ENCODE data around the gene RIC8B.

RIC8B gene

GRCh38 chr12:106861984-106862916 is 87.8 kb downstream of the RIC8B start:
- no peak for TF ChIP-seq CTCF (IDR thresholded peaks at IDR 0.05; ENCODE audit: extremely low read depth, missing control alignments)
- no peak for DNase-seq (ENCODE audit: low spot score)

GRCh38 chr12:106863189-106863588 is 88.7 kb downstream of the RIC8B start:
- no peak for TF ChIP-seq CTCF (IDR thresholded peaks at IDR 0.05; ENCODE audit: extremely low read depth, missing control alignments)
- DNase-seq (ENCODE audit: low spot score): no peak

- no peak for DNase-seq (ENCODE audit: low spot score)
- no peak for TF ChIP-seq CTCF (IDR thresholded peaks at IDR 0.05; ENCODE audit: extremely low read depth, missing control alignments)
Measured at GRCh38 chr12:106865683-106866082, 91.2 kb downstream of the RIC8B start.

- no peak for DNase-seq (ENCODE audit: low spot score)
- no peak for TF ChIP-seq CTCF (IDR thresholded peaks at IDR 0.05; ENCODE audit: extremely low read depth, missing control alignments)
Measured at GRCh38 chr12:106866426-106867080, 92.1 kb downstream of the RIC8B start.

GRCh38 chr12:106867651-106868050 is 93.2 kb downstream of the RIC8B start:
- DNase-seq (ENCODE audit: low spot score): no peak
- no peak for TF ChIP-seq CTCF (IDR thresholded peaks at IDR 0.05; ENCODE audit: extremely low read depth, missing control alignments)

GRCh38 chr12:106868982-106869700 is 94.7 kb downstream of the RIC8B start:
- no peak for DNase-seq (ENCODE audit: low spot score)
- TF ChIP-seq CTCF (IDR thresholded peaks at IDR 0.05; ENCODE audit: extremely low read depth, missing control alignments): no peak

- no peak for TF ChIP-seq CTCF (IDR thresholded peaks at IDR 0.05; ENCODE audit: extremely low read depth, missing control alignments)
- no peak for DNase-seq (ENCODE audit: low spot score)
Measured at GRCh38 chr12:106870116-106870515, 95.6 kb downstream of the RIC8B start.

Measured in GM20000 (cell line).